Measurements from ENCODE around the gene MTX1. TPM values are rescaled to one million over a fixed set of nuclear protein-coding genes. Genes with fewer than 3 reads are reported as not detected.
A peak's percentile ranks its signal among the peaks of the same experiment; 100 is the strongest.

Gene MTX1
- total RNA-seq, 4 donors from 2014 or later = 37.9 to 75.5 (median 52.1) TPM

DNA sequence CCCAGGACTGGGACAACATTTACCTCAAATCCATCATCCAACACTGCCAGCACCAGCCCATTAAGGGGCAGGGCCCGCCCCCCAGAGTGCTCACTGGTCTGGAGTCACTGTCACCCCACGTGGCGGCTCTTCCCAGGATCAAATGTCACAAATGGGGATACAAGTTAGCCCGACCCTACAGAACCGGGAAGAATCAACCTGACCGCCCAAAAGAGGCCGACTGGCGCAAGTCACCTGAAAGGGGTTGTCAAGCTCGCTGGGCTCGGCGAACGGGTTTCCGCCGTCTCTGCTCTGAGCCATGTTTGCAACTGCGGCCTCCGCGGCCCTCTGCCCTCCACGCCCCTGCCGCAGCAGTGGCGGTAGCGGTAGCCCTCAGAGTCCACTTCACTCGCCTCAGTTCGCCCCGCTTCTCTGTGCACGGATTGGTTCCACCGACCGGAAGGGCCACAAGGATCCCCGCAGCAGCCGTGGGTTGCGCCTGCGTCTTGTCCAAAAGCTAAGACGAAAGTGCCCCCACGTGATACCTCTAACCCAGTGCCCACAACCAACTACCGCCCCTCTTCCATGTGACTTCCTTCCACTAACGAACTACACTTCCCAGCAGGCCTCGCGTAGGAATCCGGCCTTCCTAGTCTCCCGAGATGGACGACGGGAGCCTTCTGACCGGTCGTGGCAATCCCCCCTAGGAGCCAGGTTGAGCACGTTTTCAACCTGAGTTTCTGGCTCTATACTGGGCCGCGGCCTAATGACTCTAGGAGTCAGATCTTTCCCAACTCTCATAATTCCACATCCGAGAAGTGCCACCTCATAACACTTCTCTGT, 53.6 kb downstream of the MTX1 start, which contains the start of gene SCAMP3:
Gene SCAMP3 (minus strand): TSS at position 509 of the 822 bp plus-strand sequence. CDS start 209 bp downstream, at position 300.
- H3K36me3 ChIP-seq = peaks cover 36 to 44% of the 10 kb centered on the region in 2 donors
- peak within 1 kb of the TSS; percentile 50 to 57 (median 53) for H3K4me3 ChIP-seq (replicated peaks in 1 of 3)
- peak; percentile 98 for DNase-seq
- peak within 1 kb of the TSS; percentile 56 to 80 (median 58) for H3K27ac ChIP-seq
- no peaks in the 10 kb centered on the region for H3K27me3 ChIP-seq
- peaks cover 11 to 12% of the 10 kb centered on the region in 2 donors for H3K4me1 ChIP-seq
- H3K9me3 ChIP-seq = no peaks in the 10 kb centered on the region
- TF ChIP-seq POLR2A (IDR thresholded peaks at IDR 0.05) = peak in 1 of 2 donors; percentile 77
- peak in 1 of 6 experiments; percentile 4 for TF ChIP-seq CTCF (IDR thresholded peaks at IDR 0.05)
- WGBS, 2 donors = 0 to 1% methylated on average over 28 to 29 of the region's 47 CpGs
- intact Hi-C loops (cut with DNase I) = no loop called here

DNA sequence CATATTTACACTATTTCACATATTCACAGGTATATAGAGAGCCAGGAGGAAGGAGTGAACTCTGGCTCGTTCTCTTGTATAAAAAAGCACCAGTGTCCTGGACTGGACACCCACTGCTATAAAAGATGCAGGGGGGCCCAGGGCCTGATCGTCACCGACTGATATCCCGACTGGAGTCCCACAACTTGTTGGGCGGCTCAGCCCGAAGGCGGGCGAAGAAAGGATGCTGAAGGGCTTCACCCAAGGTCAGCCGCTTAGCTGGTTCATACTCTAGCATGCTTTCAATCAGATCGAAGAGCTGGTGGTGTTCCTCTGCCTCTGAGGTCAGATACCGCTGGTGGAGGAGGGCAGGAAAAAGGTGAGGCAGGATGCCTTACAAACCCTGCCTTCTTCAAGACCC, 54.6 kb downstream of the MTX1 start:
- intact Hi-C loops (cut with DNase I) = no loop called here
- no peaks in the 10 kb centered on the region for H3K9me3 ChIP-seq
- H3K27ac ChIP-seq = no peak overlapping the region
- DNase-seq = no peak
- peaks cover 11 to 12% of the 10 kb centered on the region in 2 donors for H3K4me1 ChIP-seq
- H3K36me3 ChIP-seq = peaks cover 46 to 54% of the 10 kb centered on the region in 2 donors
- H3K27me3 ChIP-seq = no peaks in the 10 kb centered on the region
- no peak for TF ChIP-seq CTCF (IDR thresholded peaks at IDR 0.05)
- TF ChIP-seq POLR2A (IDR thresholded peaks at IDR 0.05) = no peak
- no peak overlapping the region for H3K4me3 ChIP-seq (replicated peaks in 1 of 3)
- WGBS, 2 donors = 89 to 92% methylated on average over 11 of the region's 11 CpGs

MicroRNAs encoded within 50 kb of the gene (microRNA counts, 767-probe panel; counts per million panel counts)
- 0 counts per million in 2 donors for microRNA hsa-miR-92b-3p

Other genes starting within 250 kb of the MTX1 start
- 10 to 100 TPM; 28.6 to 48.3 (median 42.9) TPM for gene PYGO2, start 246.9 kb upstream of the MTX1 start, total RNA-seq
- 100 to 1,000 TPM; 108 to 168 (median 123) TPM for gene SHC1, start 237.9 kb upstream of the MTX1 start, total RNA-seq
- gene CKS1B, start 234.0 kb upstream of the MTX1 start, total RNA-seq = 10 to 100 TPM; 14.3 to 29.5 (median 22.6) TPM
- 10 to 100 TPM; 24.1 to 39.3 (median 31.1) TPM for gene FLAD1, start 225.4 kb upstream of the MTX1 start, total RNA-seq
- not detected for gene LENEP, start 215.1 kb upstream of the MTX1 start, total RNA-seq
- gene ZBTB7B, start 205.9 kb upstream of the MTX1 start, total RNA-seq = 10 to 100 TPM; 35.7 to 89.8 (median 47.3) TPM
- 1 to 10 TPM in 1 of 4 donors, under 1 TPM in 2, not detected in 1; 0.33 to 4.2 (median 0.50) TPM for gene DCST2, start 174.9 kb upstream of the MTX1 start, total RNA-seq
- gene DCST1, start 174.9 kb upstream of the MTX1 start, total RNA-seq = under 1 TPM in 1 of 4 donors, not detected in 3; 0.24 TPM
- 10 to 100 TPM; 51.3 to 75.5 (median 65.6) TPM for gene ADAM15, start 157.4 kb upstream of the MTX1 start, total RNA-seq
- gene EFNA4, start 145.0 kb upstream of the MTX1 start, total RNA-seq = 10 to 100 TPM in 2 of 4 donors, 1 to 10 TPM in 2; 7.5 to 13.1 (median 9.9) TPM
- 1 to 10 TPM; 1.2 to 2.9 (median 2.0) TPM for gene EFNA3, start 129.9 kb upstream of the MTX1 start, total RNA-seq
- 100 to 1,000 TPM in 1 of 4 donors, 10 to 100 TPM in 3; 56.1 to 129 (median 83.1) TPM for gene EFNA1, start 80.8 kb upstream of the MTX1 start, total RNA-seq
- gene SLC50A1, start 72.8 kb upstream of the MTX1 start, total RNA-seq = 10 to 100 TPM; 30.9 to 42.2 (median 32.7) TPM
- gene DPM3, start 68.2 kb upstream of the MTX1 start, total RNA-seq = 100 to 1,000 TPM in 2 of 4 donors, 10 to 100 TPM in 2; 43.3 to 154 (median 94.8) TPM
- 100 to 1,000 TPM in 3 of 4 donors, 10 to 100 TPM in 1; 79.8 to 263 (median 162) TPM for gene KRTCAP2, start 35.4 kb upstream of the MTX1 start, total RNA-seq
- under 1 TPM in 1 of 4 donors, not detected in 3; 0.45 TPM for gene TRIM46, start 34.8 kb upstream of the MTX1 start, total RNA-seq
- gene THBS3, start 798 bp upstream of the MTX1 start, total RNA-seq = 10 to 100 TPM in 3 of 4 donors, 1 to 10 TPM in 1; 8.5 to 25.7 (median 18.2) TPM
- 10 to 100 TPM in 1 of 4 donors, 1 to 10 TPM in 3; 5.6 to 12.0 (median 7.8) TPM for gene ENTREP3, start 46.8 kb downstream of the MTX1 start, total RNA-seq
- gene SCAMP3, start 53.7 kb downstream of the MTX1 start, total RNA-seq = 10 to 100 TPM; 51.9 to 73.5 (median 62.7) TPM
- 10 to 100 TPM; 40.0 to 61.6 (median 56.2) TPM for gene CLK2, start 64.8 kb downstream of the MTX1 start, total RNA-seq
- 1 to 10 TPM; 1.5 to 2.9 (median 2.2) TPM for gene HCN3, start 68.8 kb downstream of the MTX1 start, total RNA-seq
- not detected for gene PKLR, start 92.7 kb downstream of the MTX1 start, total RNA-seq
- 100 to 1,000 TPM in 1 of 4 donors, 10 to 100 TPM in 3; 89.0 to 103 (median 98.9) TPM for gene FDPS, start 100.2 kb downstream of the MTX1 start, total RNA-seq
- gene RUSC1, start 112.2 kb downstream of the MTX1 start, total RNA-seq = 10 to 100 TPM; 14.9 to 20.1 (median 16.9) TPM